Cardiac muscle cell (in vitro differentiated cells and primary cell): ENCODE data around the gene ASPG. TPM values are rescaled to one million over a fixed set of nuclear protein-coding genes. Genes with fewer than 3 reads are reported as not detected.

Source experiments
- DNase-seq, 2 donors: peaks; one replicate each; pipeline versions ENCODE4 v3.0.0 to v3.0.0-alpha.2; 2010 to 2017; ENCODE audit warnings: low read depth in 1 of 2, low spot score in 1 of 2
- H3K27ac ChIP-seq: fragments of 200-600 bp; sonication (generic); 2 replicates; pipeline ENCODE4 v1.5.1; 2016
- H3K27me3 ChIP-seq: fragments of 200-600 bp; sonication (generic); 2 replicates; pipeline ENCODE4 v1.6.0; 2016; ENCODE audit warnings: control low read depth
- H3K36me3 ChIP-seq: fragments of 200-600 bp; sonication (generic); 2 replicates; pipeline ENCODE4 v1.5.1; 2016; ENCODE audit warnings: control low read depth
- H3K4me1 ChIP-seq: fragments of 200-600 bp; sonication (generic); 2 replicates; pipeline ENCODE4 v1.8.1; 2017; ENCODE audit warnings: low read depth, mild to moderate bottlenecking, mixed run types
- H3K4me3 ChIP-seq: fragments of 200-600 bp; sonication (generic); 2 replicates; pipeline ENCODE4 v1.5.1; 2016; ENCODE audit warnings: mild to moderate bottlenecking
- H3K9me3 ChIP-seq: fragments of 200-600 bp; sonication (generic); 2 replicates; pipeline ENCODE4 v1.5.1; 2017; ENCODE audit warnings: low read depth, mild to moderate bottlenecking, control low read depth
- polyA plus RNA-seq: library from polyadenylated mRNA; unstranded; fragments of >200 nt; fragmentation: Nextera tagmentation; extraction: Ambion mirVana; gene quantifications from 2 replicates; pipeline ENCODE4 v1.2.1, GENCODE V29; 2016
- total RNA-seq: library from RNA; depleted of rRNA; stranded (reverse); fragments of >200 nt; gene quantifications from 2 replicates; pipeline ENCODE4 v1.2.3, GENCODE V29; 2016
- TF ChIP-seq, protein P1 (sequence below): IDR thresholded peaks from 2 replicates; pipeline ENCODE4 v1.5.1; 2012; ENCODE audit warnings: low read depth, mild to moderate bottlenecking, low read length

Gene ASPG
- total and polyA plus RNA-seq, 2 experiments from 2014 or later: 3.4 to 7.3 TPM

DNA sequence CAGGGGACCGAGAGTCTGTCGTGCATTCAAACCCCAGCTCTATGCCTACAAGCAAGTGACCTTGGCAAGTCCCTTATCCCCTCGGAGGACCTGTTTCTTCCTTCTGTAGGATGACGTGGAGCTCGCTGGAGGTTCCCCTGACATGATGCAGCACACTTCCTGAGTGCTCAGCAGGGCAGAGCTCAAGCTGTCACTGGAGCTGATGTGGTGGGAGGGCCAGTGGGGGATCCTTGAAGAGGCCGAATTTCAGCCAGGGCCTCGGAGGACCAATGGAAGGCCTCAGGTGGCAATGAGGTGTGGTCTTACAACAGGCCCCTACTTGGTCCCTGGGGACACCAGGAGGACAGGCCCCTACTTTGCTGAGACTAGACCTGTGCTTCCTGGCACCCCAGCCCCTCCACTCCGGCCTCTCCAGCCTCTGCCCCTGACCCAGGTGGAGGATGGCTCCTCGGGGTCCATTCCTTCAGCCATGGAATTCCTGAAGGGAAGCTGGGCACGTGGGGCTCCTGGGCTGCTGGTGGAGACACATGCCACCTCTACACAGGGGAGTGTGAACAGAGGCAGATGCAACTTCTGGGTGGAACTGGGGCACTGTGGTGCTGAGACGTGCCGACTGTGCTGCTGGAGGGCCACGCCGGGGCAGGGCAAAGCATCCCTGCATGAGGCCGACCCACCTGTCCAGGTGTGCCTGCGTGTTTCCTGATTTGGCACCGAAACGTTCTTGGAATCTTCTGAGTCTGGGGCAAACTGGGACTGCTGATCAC lies 34.2 kb downstream of the ASPG start:
- DNase-seq: no peak
- H3K4me1 ChIP-seq: no peaks in the 10 kb centered on the region
- TF ChIP-seq, protein P1, sequence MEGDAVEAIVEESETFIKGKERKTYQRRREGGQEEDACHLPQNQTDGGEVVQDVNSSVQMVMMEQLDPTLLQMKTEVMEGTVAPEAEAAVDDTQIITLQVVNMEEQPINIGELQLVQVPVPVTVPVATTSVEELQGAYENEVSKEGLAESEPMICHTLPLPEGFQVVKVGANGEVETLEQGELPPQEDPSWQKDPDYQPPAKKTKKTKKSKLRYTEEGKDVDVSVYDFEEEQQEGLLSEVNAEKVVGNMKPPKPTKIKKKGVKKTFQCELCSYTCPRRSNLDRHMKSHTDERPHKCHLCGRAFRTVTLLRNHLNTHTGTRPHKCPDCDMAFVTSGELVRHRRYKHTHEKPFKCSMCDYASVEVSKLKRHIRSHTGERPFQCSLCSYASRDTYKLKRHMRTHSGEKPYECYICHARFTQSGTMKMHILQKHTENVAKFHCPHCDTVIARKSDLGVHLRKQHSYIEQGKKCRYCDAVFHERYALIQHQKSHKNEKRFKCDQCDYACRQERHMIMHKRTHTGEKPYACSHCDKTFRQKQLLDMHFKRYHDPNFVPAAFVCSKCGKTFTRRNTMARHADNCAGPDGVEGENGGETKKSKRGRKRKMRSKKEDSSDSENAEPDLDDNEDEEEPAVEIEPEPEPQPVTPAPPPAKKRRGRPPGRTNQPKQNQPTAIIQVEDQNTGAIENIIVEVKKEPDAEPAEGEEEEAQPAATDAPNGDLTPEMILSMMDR: no peak
- no peaks in the 10 kb centered on the region for H3K36me3 ChIP-seq
- H3K9me3 ChIP-seq: no peaks in the 10 kb centered on the region
- no peak overlapping the region for H3K27ac ChIP-seq
- H3K27me3 ChIP-seq: peaks cover 66% of the 10 kb centered on the region
- no peak overlapping the region for H3K4me3 ChIP-seq

DNA sequence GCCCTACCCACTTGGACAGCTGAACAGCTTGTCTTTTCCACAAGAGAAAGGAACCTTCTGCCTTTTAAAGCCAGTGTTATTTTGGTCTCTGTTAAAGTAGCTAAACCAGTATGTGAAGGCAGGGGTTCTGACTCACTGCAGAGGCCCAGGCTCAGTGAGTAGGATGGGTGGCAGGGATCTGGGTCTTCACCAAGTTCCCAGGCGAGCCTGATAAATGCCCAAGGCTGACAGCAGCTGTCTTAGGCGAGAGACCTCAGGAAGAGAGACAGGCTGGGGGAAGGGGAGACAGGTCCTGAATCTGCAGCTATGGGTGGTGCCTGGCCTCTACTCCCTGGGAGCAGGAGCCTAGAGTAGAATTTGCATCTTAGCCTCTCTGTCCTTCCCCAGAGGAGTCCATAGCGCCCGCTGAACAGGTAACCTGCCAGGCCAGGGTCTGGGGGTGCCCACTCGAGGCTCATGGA lies 34.8 kb downstream of the ASPG start:
- TF ChIP-seq, protein P1: no peak

DNA sequence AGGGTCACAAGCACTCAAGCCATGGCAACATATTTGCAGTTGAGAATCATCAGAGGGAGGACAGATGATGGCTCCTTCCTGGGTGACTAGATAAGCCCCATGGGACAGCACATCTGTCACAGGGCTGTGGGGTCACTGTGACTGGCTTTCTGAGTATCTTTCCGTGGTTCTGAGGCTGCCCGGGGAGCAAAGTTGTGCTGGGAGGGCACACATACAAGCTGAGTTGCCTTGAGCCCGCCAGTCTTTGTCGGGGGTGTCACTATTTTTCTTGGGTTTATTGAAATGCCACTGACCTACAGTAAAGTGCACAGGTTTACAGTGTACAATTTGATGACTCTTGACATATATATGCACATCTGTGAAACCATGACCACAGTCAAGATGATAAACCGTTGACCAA lies 35.6 kb downstream of the ASPG start:
- H3K9me3 ChIP-seq: no peaks in the 10 kb centered on the region
- H3K27ac ChIP-seq: no peak overlapping the region
- DNase-seq: no peak
- H3K4me1 ChIP-seq: no peaks in the 10 kb centered on the region
- peaks cover 51% of the 10 kb centered on the region for H3K27me3 ChIP-seq
- H3K4me3 ChIP-seq: no peak overlapping the region
- TF ChIP-seq, protein P1: no peak
- H3K36me3 ChIP-seq: no peaks in the 10 kb centered on the region

More for the DNA sequence above, 34.8 kb downstream of the ASPG start:
- Histone ChIP-seq H3K4me1 (no peaks in the 10 kb centered on the region), H3K27ac (no peak overlapping the region), H3K27me3 (peaks cover 59% of the 10 kb centered on the region), H3K9me3 (no peaks in the 10 kb centered on the region), H3K36me3 (no peaks in the 10 kb centered on the region), H3K4me3 (no peak overlapping the region)
- DNase-seq: no peak

DNA sequence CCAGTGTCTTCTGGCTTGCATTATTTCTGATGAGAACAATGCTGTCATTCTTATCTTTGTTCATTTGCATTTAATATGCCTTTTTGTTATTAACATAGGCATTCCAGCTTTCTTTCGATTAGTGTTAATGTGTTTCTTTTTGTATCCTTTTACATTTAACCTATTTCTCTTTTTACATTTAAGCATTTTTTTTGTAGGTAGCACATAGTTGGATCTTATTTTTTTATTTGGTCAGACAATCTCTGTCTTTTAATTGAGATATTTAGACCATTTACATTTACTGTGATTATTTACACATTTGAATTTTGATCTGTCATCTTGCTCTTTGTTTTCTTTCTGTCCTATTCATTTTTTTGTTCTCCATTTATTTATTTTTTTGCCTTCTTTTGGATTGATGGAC lies 38.4 kb downstream of the ASPG start:
- no peak overlapping the region for H3K27ac ChIP-seq
- TF ChIP-seq, protein P1: no peak
- no peaks in the 10 kb centered on the region for H3K36me3 ChIP-seq
- H3K27me3 ChIP-seq: peaks cover 23% of the 10 kb centered on the region
- H3K4me1 ChIP-seq: no peaks in the 10 kb centered on the region
- DNase-seq: no peak
- no peaks in the 10 kb centered on the region for H3K9me3 ChIP-seq
- H3K4me3 ChIP-seq: no peak overlapping the region

DNA sequence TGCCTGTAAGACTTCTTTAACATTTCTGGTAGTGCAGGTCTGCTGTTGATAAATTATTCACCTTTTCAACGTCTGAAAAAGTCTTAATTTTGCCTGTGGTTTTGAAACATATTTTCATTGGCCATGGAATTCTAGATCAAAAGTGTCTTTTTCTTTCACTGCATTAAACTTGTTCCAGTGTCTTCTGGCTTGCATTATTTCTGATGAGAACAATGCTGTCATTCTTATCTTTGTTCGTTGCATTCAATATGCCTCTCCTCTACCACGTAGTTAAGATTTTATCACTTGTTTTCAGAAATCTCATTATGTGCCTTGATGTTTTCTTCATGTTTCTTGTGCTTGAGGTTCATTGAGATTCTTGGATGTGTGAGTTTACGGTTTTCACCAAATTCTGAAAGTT lies 39.5 kb downstream of the ASPG start:
- TF ChIP-seq, protein P1: no peak
- no peak overlapping the region for H3K27ac ChIP-seq
- H3K9me3 ChIP-seq: no peaks in the 10 kb centered on the region
- H3K4me1 ChIP-seq: no peaks in the 10 kb centered on the region
- no peak for DNase-seq
- no peak overlapping the region for H3K4me3 ChIP-seq
- no peaks in the 10 kb centered on the region for H3K36me3 ChIP-seq
- H3K27me3 ChIP-seq: peaks cover 12% of the 10 kb centered on the region
